NCI-H748 (cell line): Measurements from ENCODE around the gene CCDC88C.
"Not testable (repeated sequence)": the region's sequence is repeated elsewhere in the genome, so short reads cannot be mapped to it uniquely, and the experiment has no call there.

Source experiments
- DNase-seq: peaks from one replicate; lab custom pipeline; 2025; ENCODE audit not compliant: unreplicated experiment; lab: John Stamatoyannopoulos, UW

Gene CCDC88C

DNA sequence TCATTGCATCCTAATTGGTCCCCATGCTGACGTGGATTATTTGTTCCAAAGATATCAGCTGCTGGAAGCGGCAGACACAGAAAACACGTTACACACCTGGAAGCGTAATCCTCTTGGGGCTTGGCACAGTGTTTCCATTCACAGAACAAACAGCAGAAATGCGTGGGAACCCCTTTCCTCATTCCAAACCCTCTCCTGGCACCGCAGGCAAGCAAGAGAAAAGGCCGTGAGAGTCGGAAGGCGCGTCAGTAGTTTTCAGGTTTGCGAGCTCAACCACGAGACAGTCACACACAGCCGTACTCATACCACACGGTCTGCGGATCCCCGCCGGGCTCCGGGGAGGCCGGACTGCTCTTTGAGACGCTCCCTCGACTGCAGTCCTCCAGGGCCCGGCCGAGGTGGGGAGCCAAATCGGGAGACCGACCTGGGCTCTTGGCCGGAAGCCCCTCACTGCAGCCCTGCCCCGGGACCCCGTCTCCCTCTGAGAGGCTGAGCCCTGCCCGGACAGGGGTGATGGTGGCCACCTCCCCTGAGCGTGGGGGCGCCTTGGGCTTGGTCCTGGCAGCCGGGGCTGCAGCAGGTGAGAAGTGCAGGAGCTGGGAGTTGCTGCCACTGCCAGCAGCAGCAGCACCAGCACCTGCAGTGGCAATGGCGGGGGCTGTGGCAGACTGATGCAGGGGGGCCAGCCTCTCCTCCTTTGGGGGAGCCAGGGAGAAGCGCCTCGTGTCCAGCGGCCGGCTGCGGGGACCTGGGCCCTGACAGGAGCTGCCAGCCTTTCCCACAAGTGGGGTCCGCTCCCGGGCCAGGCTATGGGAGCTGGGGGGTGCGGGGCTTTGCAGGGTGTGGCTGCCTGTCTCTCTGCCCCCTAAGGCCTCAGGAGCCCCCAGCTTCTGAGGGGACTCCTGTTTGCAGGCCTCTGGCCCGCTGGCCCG is 145.0 kb downstream of the CCDC88C start:
- no peak for DNase-seq

DNA sequence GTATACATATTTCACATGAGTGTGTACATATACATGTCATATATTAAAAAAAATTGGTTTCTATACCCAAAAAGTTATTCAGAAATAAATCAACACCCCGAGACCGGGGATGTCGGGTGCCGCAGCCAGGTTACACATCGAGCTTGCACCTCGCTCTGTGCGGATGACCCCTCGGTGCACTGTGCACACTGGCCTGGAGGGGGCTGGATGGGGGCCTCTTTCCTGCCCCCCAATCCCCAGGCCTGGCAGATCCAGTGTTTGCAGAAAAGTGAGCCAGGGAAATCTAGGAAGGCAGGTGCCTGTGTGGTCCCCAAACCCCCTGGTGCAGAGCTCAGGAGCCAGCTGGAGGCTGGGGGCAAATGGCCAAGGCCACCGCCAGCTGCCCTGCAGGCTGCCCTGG is 146.0 kb downstream of the CCDC88C start:
- DNase-seq = no peak

DNA sequence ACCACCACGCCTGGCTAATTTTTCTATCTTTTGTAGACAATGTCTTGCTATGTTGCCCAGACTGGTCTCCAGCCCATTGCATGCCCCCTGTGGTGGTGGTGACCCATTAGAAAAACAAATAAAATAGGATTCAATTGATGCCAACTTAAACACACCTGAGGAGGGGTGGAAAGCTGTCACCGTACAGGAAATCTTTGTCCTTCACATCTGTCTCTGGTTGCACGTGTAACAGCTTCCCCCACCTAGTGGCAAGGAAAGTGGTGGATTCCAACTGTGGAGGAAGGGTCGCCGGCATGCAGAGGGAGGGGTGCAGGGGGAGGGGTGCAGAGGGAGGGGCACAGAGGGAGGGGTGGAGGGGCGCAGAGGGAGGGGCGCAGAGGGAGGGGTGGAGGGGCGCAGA is 147.0 kb downstream of the CCDC88C start:
- DNase-seq = peak; percentile 49

- no peak for DNase-seq
Observed at GRCh38 chr14:91270188-91270587, 147.4 kb downstream of the CCDC88C start.

DNA sequence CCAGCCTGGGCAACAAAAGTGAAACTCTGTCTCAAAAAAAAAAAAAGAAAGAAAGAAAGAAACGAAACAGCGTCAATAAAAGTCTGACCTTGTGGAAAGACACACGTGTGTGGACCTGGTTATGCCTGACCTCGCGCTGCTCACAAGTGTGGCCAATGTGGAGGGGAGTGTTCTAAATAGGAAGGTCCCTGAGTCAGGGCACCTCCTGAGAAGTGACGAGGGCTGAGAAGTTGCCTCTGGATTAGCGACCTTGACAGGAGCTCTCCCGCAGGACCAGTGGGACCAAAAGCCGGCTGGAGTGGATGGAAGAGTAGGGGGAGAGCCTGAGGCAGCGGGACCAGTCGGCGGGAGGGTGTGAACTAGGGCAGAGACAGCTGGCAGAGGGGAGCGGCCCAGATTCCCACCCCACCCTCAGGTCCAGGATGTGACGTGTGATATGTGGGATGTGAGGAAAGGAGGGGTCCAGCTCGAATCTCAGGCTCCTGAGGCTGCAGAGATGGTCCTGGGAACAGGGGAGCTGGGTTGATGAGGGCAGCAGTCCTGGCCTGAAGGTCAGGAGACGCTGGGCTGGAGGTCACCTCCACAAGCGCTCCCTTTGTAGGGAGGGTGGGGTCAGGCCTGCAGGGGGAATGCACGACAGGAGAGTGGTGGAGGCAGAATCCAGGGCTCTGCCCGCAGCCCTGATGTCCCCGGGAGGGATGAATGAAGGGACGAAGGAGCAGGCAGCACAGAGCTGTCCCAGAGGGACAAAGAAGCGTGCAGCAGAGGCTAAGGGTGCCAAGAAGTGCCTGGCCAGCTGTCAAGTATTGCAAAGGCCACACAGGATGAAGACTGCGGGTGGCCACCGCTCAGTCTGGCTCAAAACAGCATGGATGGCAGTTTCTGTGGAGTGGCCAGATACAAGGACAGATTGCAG is 148.3 kb downstream of the CCDC88C start:
- DNase-seq = no peak

DNA sequence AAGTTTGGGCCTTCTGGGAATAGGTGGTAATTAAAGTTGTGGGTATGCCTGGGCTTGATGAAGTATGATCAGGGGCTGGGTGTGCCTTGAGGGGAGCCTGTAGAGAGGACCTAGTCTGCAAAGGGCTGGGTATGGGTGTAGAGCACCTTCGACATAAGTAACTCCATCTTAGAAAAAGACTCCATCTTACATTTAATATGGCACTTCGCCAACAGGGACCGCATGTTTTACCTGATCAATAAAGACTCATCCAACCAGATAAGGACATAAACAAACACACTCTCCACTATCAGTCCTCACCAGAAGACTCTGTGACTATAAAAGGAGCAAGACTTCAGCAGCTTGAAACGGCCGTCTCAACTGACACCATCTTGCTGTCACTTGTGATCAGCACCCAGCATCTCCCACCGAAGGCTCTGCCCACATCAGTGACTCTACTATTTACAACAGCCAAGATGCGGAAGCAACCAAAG is 149.6 kb downstream of the CCDC88C start:
- DNase-seq = no peak

DNA sequence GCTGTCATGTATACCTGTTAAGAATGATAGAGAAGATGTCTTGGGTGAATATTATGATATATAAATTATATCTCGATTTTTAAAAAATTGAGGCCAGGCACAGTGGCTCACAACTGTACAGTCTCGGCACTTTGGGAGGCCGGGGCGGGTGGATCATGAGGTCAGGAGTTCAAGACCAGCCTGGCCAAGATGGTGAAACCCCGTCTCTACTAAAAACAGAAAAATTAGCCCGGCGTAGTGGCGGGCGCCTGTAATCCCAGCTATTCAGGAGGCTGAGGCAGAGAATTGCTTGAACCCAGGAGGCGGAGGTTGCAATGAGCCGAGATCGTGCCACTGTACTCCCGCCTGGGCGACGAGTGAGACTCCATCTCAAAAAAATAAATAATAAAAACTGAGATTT is 151.3 kb downstream of the CCDC88C start:
- DNase-seq = not testable (repeated sequence)

DNA sequence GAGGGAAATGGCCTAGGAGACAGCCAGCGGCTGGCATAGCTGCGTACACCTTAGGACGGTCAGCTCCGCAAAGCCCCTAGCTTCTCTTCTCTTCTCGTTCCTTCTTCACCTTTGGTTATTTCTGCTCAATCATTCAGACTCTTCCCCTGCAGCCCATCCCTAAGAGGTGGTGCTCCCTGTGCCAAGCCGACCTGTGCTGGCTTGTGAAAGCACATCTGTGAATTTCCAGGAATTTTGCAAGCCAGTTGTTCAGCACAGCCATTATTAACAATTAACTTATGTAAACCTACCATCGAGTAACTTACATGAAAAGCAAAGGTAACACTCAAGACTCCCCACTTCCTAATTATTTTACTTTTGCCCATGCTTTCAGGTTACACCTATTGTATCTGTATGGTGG is 152.2 kb downstream of the CCDC88C start:
- no peak for DNase-seq

DNA sequence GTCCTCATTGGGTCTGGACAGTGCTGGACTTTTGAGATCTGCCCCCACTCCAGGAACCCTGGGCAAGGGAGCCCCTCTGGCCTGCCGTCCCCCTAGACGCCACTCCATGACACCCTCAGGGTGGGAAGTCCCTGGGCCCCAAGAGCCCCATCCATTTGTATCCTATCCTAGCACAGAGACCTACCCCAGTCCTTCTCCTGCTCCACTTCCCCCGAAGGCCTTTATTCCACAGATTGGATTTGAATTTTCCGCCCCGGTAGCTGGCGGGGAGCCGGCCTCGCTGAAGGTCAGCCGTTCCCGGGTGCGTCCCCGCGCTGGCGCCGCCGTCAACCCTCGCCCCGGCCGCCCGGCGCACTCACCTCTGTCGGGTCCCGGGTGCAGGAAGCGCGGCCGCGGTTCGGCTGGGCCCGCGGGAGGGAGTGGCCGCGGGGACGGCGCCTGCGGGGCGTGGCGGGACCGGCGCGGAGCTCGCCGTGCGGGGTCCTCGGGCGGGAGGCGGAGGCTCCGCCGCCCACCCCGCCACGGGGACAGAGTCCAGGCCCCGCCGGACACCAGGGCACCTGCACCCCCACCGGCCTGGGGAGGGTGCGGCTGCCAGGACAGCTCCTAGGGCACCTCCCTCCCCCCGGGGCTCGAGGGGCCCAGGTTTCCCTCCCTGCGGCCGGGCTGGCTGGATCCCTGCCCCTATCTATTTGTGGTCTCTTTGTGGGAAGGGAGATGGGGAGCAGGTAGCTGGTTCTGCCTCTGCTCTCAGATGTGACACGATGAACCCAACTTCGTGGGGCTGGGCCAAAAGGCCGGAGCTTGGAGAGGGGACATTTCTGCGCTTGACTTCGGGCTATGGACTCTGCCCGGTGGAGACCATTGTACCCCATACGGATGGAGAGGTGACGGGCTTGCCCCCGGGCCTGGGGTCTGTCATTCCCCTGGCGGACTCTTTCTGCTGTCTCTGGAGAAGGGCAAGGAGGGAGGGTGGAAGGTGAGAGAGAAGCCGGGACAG is 153.2 kb downstream of the CCDC88C start:
- DNase-seq = peak; percentile 42

- no peak for DNase-seq
Observed at GRCh38 chr14:91263329-91263728, 154.3 kb downstream of the CCDC88C start.

GRCh38 chr14:91261986-91262549 is 155.6 kb downstream of the CCDC88C start:
- DNase-seq = no peak

- no peak for DNase-seq
Observed at GRCh38 chr14:91261115-91261514, 156.5 kb downstream of the CCDC88C start.

DNA sequence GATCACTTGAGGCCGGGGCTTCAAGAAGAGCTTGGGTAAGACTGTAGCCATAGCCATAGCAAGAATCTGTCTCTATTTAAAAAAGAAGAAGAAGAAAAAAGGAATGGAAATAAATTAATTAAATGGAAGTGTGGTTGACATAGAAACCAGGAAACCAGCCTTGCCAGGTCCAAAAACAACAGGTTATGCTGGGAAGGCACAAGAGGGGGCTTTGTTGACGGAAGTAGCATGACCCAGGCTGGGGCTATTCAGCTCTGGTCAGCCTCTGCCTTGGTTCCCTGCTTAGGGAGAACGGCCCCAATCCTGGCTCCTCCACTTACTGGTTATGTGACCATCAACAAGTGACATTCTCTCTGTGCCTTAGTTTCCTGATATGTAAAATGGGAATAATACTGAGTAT is 158.7 kb downstream of the CCDC88C start:
- no peak for DNase-seq

GRCh38 chr14:91258011-91258618 is 159.5 kb downstream of the CCDC88C start:
- DNase-seq = peak; percentile 26

- no peak for DNase-seq
Observed at GRCh38 chr14:91257328-91258010, 160.2 kb downstream of the CCDC88C start.

DNA sequence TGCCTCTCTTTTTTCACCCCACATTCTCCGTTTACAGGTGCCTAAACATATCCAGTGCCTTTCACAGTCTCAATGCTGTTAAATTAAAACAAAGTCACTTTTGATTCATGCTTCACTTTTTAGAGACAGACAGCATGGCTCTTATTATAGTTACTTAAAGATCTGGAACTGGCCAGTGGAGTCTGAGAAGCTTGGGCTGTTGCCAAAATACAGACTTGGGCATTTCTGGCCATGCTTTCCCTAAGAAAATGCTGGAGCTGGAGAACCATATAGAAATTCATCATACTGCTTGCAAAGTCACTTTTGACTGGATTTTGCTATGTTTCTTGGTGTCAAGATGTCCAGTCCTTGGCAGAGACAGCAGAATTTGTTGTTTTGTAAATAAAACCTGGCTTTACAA is 161.0 kb downstream of the CCDC88C start:
- DNase-seq = no peak

- DNase-seq = no peak
Observed at GRCh38 chr14:91255026-91255695, 162.5 kb downstream of the CCDC88C start.

DNA sequence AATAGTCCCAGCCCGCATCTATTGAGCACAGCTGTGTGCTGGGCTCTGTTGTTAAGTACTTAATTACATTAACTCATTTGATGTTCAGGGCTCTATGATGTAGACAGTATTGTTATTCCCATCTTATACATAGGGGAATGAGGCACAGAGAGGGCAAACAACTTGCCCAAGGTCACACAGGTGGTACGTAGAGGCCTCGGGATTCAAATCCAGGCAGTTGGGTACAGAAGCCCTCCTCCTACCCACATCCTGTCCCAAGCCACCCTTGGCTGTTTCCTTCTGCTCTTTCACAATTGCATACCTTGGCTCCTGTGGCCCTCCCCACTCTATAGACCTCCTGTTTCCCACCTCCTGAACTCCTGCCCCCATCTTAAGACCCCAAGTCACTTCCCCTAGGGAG is 163.2 kb downstream of the CCDC88C start:
- DNase-seq = no peak
